Pons (tissue), 1 donor: ENCODE results near the gene NOP9.

Experiments
- DNase-seq: peaks from one replicate; pipeline ENCODE4 v3.0.0-alpha.2; 2016; ENCODE audit warnings: low spot score

The NOP9 gene, protein sequence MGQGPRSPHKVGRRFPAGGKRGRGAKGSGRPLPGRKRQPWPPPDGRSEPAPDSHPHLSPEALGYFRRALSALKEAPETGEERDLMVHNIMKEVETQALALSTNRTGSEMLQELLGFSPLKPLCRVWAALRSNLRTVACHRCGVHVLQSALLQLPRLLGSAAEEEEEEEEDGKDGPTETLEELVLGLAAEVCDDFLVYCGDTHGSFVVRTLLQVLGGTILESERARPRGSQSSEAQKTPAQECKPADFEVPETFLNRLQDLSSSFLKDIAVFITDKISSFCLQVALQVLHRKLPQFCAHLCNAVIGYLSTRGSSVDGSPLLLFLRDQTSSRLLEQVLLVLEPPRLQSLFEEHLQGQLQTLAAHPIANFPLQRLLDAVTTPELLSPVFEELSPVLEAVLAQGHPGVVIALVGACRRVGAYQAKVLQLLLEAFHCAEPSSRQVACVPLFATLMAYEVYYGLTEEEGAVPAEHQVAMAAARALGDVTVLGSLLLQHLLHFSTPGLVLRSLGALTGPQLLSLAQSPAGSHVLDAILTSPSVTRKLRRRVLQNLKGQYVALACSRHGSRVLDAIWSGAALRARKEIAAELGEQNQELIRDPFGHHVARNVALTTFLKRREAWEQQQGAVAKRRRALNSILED

DNA sequence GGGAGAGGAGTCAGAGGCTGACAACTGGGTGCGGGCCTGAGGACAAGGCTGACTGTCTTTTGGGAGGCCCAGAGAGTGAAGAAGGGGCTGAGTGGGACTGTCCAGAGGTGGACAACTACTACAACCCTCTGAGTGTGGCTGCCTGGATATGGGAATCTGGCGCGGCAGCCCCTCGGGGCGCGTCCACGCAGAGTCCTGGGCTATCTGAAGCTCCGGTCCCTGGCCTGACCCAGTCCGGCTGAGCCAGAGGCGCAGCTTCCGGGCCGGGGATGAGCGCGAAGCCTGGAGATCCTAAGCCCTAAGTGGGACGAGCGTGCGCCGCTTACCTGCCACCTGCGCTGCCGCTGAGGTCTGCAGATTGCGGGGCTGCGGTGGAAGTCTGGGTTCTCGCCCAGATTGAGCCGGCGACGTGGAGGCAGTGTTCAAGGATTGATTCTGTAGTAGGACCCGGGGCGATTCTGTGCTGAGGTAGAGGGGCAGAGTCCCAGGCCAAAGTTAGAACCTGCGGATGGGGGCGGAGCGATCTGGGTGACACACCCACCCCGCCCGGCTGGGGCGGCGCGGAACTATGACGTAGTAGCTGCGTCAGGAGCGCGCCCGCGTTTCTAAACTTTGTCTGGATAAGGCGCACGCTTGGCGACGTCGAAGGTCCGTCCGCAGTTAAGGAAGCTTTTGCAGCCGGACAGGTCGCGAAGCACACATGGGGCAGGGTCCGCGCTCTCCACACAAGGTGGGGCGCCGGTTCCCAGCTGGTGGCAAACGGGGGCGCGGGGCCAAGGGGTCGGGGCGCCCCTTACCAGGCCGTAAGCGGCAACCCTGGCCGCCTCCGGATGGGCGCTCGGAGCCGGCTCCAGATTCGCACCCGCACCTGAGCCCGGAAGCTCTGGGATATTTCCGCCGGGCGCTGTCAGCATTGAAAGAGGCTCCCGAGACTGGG is at the start of gene NOP9, which contains the start of gene DHRS1:
TSS of gene NOP9 (plus strand) at position 596 of the 937 bp plus-strand sequence. CDS start at position 701, 105 bp downstream.
TSS of gene DHRS1 (minus strand) at position 526 of the 937 bp plus-strand sequence. CDS start 674 bp downstream, outside the sequence.
- DNase-seq = peak; percentile 83

DNA sequence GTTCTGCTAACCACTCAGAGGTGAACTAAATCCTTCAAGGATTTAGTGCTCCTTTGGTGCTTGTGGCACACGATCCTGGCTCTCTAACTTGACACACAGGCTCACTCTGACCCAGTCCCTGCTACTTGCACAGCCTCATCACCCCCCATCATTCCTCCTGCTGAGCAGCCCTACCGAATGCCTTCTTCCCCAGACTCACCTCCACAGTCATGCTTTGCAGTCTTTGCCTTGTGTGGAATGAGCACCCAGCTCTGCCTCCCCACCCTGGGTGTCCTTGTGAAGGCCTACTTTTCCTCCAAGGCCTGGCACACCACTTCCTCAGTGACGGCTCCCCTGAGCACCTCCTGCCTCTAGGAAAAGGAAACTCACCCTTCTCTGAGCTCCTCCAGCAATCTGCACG is 49.3 kb upstream of the NOP9 start:
- DNase-seq = no peak

DNA sequence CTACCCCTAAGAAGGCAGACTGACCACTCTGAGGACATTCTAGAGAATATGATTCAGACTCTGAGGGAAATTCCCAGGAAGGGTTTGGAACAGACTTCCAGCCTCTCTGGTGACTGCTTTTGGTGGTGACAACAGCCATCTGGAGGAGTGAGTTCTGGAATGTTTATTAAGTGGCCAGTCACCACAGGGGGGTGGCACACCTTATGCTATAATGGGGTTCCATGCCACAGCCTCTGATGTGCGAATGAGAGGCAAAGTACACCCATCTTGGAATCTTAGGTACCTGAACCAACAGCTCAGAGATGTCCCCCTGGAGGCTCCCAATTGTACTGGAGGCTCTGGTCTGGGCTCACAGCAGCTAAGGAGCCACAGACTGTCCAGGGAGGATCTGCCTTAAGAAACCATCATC is 47.8 kb upstream of the NOP9 start:
- DNase-seq = no peak

DNA sequence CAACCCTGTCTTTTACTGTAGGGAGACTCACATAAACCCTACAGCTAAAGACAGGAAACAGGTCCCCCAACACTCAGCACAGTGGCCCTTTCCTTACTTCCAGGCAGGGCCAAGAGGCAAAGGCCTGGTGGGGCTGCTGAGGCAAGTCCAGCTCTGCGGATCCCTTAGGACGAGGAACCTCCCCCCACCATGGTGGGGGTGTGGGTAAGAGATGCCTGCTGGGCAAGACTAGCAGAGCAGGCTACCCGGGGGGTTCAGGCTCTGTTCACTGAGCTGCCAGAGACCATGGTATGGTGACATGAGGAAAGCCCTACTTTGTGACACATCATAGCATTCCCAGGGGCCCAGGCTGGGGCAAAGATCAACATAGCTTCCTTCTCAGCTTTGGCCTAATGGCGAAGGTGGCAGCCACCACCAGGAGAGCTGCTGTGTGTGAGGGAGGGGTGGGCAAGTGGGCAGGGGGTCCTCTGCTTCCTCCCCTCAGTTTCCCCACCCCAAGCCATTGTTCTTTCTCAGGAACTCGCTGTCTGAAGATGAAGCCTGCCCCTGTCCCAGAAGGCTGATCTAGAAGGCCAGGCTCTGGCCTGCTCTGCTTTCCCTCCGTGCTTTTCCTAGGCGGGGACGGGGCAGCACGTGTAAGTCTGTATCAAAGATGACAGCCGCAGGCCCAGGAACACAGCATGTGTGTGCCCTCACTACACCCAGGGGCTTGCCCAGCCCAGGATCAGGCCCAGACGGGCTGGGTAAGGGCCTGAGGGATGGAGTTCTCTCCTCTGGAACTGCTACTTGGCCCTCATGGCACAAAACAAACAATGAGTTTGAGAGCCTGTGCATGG is 47.1 kb upstream of the NOP9 start:
- DNase-seq = no peak

DNA sequence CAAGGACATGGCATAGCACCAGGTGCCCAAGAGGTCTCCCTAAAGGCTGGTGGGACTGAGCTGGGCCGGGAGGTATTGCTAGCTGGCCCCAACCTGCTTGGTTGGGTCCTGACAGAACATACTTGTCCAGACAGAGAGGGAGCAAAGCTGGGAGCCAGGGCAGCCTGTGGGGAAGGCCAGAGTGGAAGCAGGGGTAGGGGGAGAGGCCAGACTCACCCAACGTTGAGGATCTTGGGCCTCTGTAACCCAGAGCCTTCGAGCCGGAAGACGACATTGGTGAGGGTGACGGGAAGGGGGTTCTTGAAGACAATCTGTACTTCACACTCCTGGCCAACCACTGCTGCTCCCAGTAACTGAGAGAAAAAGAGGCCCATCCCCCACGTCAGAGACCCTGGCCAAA is 45.7 kb upstream of the NOP9 start:
- no peak for DNase-seq

DNA sequence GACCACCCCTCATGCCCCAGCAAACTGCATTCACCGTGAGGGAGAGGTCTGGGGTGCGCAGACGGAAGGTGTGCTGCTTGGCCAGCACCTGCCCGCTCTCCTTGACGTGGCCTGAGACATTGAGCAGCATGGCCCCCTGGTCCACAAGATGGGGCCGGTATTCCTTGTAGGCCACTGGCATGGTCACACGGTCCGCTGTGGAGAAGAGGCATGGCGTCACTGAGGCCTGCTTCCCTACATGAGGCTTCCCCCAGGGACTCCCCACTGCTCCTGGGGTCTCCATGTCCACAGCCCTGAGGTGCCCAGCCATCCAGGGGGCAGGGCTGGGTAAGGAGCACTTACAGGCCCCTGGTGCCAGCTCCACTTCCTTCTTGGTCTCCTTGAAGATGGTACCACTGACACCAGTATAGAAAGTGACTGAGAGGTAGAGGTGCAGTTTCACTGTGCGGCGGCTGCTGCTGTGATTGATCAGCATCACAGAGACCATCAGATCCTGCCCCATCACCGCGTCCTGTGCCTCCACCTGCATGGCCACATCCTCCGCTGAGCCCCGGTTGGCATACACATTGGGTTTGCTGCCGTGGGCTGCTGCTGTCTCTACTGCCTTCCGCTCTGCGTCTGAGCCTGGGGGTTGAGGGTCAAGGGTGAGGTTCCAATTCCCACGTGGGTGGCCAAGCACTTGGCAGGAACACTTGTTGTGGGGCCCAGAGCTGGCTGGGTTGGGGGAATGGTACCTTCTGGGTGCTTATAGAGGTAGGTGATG is 44.8 kb upstream of the NOP9 start:
- no peak for DNase-seq

DNA sequence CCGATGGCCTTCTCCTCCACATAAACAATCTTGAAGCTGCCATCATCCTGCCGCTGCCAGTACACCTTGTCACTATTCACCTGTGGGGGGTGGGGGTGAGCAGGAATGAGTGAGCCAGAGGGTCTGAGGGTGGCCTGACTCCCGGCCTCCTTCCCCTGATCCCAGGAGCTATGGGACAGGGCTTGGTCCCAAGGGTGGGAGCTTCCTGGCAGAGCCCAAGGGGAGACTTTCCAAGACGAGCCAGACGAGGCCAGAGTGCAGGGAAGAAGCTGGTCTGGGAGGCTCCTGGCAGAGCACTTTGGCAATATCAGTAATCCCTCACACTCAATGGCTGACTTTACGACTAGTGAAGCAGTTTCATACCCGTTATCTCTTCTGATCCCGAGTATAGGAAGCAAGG is 44.2 kb upstream of the NOP9 start:
- no peak for DNase-seq

GRCh38 chr14:24255931-24256711 is 43.5 kb upstream of the NOP9 start:
- DNase-seq = no peak

DNA sequence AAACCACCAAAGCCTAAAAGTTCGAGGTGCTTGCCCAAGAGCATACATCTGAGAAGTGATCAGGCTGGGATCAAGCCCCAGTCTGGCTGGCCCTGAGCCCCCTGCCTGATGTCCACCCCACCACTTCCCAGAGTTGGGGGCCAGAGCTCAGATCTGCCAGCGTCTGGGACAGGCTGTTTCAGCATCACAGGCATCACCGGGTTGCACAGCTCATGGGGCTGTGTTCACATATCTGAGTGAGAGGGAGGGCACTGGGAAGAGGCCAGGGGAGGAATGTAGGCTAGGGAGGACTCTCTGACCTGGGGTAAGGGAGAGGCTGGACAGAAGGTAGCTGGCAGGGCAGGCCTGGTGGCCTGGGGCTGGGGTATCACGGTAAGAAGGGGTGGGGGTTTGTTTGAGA is 42.7 kb upstream of the NOP9 start:
- DNase-seq = no peak

DNA sequence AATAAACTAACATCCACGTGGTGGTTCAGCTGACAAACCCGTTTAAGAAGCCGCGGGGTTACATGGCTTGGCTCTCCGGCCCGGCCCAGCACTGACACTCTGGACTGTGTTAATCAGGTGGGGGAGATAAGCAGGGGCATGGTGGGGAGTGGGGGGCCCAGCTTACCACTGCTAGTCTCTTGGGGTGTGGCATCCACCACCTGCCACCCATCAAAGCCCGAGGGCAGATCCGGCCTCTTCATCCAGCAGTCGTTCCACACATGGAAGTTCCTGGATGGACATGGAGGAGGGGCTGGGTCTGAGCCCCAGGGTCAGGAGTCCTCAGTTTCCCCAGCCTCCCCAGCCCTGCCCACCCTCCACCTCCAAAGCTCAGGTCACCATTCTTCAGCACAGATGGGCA is 41.5 kb upstream of the NOP9 start:
- DNase-seq = no peak

DNA sequence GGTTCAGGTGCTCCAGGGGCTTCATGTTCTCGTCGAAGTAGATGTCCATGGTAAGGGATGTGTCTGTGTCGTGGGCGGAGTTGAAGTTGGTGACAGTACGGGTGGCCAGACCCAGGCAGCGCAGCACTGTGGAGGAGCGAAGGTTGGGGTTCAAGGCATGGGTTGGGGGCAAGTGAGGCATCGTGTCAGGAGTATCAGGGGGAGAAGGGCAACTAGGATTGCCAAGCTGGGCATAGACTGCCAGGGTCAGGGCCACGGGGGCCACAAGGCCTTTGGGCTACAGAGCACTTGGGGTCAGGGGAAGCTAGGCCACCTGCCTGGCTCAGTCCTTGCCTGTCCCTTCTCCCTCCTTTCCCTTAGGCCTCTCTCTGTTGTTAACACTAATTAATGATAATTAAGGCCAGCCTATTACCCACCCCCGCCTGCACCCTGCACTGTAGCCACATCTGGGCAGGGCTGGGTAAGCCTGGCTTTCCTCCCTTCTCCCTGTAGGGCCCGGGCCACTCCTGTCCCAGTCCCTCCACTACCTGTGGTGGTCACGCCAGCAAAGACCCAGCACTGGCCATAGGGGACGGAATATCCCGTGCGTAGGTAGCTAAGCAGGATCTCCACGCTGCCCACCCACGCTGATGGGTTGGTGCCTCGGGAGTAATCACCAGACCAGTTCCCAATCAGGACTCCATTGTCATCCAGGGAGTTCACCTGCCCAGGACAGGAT is 40.9 kb upstream of the NOP9 start:
- no peak for DNase-seq

DNA sequence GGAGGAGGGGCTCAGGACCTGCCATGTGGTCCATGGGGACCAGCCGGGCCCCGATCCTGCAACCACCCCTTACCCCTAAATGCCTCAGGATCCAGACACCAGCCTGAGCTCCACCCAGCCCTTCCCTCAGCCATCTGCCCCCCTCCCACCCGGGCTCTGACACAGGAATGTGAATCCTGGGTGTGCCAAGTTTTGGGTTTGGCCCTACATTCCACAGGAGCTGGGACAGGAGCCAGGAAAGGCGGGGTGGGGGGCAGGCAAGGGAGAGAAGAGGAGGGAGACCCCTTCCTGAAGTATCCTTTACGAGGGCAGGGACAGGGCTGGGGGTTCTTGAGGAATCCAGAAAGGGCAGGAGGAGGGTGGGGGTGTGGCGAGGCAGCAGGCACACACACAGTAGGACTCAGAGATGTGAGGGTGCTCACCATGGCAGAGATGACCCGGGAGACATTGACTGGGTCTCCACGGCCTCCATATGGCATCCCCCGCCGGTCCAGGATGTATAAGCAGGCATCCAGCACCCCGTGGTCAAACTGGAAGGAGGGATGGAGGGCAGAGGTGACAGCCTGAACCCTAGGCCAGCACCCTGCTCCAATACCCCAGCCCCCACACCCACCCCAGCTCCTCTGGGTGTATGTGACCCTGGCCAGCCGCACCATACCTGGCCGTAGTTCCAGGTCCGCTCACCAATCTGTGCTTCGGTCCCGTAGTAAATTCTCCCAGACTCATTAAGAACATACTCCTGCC is 40.2 kb upstream of the NOP9 start:
- DNase-seq = no peak

- DNase-seq = no peak
These were observed 39.4 kb upstream of the NOP9 start for GRCh38 chr14:24260026-24260779.

- DNase-seq = no peak
These were observed 38.9 kb upstream of the NOP9 start for GRCh38 chr14:24260780-24261157.

GRCh38 chr14:24261256-24261968 is 38.2 kb upstream of the NOP9 start:
- no peak for DNase-seq

GRCh38 chr14:24261969-24262327 is 37.7 kb upstream of the NOP9 start:
- no peak for DNase-seq
